Kidney (tissue), 14 donors: ENCODE results near the gene SEMA6B. TPM values are rescaled to one million over a fixed set of nuclear protein-coding genes. Genes with fewer than 3 reads are reported as not detected.
A peak's percentile ranks its signal among the peaks of the same experiment; 100 is the strongest.

Experiments used
- DNase-seq, 5 donors: peaks; one replicate each; pipeline ENCODE4 v3.0.0-alpha.2; 2013 to 2020
- FAIRE-seq: peaks from 2 replicates; lab custom pipeline; 2012; peaks lifted over from hg19 to GRCh38; lab: Jason Lieb, UNC
- H3K27ac ChIP-seq, 2 donors: one replicate each; pipeline ENCODE4 v1.7.0; 2013; ENCODE audit warnings: low read depth in 2 of 2, low read length in 2 of 2, inconsistent platforms in 1 of 2
- H3K27me3 ChIP-seq: one replicate; pipeline ENCODE4 v1.7.1; 2013; ENCODE audit warnings: low read length, inconsistent platforms; ENCODE audit not compliant: control insufficient read depth, insufficient read depth
- H3K36me3 ChIP-seq, 3 donors: one replicate each; pipeline versions ENCODE4 v1.7.0 to v1.7.1; 2013; ENCODE audit warnings: low read length in 3 of 3, control low read depth in 1 of 3, inconsistent platforms in 1 of 3; ENCODE audit not compliant: insufficient read depth in 3 of 3, control insufficient read depth in 2 of 3
- H3K4me1 ChIP-seq, 3 donors: one replicate each; pipeline versions ENCODE4 v1.7.0 to v1.7.1; 2013; ENCODE audit warnings: low read length in 3 of 3, inconsistent platforms in 1 of 3, low read depth in 1 of 3; ENCODE audit not compliant: control insufficient read depth in 2 of 3, insufficient read depth in 2 of 3
- H3K4me3 ChIP-seq, 3 donors: one replicate each; pipeline versions ENCODE4 v1.7.0 to v1.8.1; 2013; ENCODE audit warnings: low read length in 3 of 3, control low read depth in 1 of 3, inconsistent platforms in 1 of 3
- H3K9ac ChIP-seq, 3 donors: one replicate each; pipeline versions ENCODE4 v1.7.0 to v1.7.1; 2013; ENCODE audit warnings: low read length in 3 of 3, control low read depth in 1 of 3, inconsistent platforms in 1 of 3
- H3K9me3 ChIP-seq, 3 donors: one replicate each; pipeline versions ENCODE4 v1.7.0 to v1.7.1; 2013; ENCODE audit warnings: low read length in 3 of 3, control low read depth in 1 of 3, inconsistent platforms in 1 of 3; ENCODE audit not compliant: control insufficient read depth in 2 of 3, insufficient read depth in 1 of 3
- CTCF ChIP-seq: IDR thresholded peaks from 3 replicates; pipeline ENCODE4 v1.5.1; 2012; ENCODE audit warnings: mild to moderate bottlenecking, moderate library complexity, borderline replicate concordance; ENCODE audit not compliant: insufficient read depth; ENCODE audit errors: extremely low read depth
- intact Hi-C: fragments of 100-400 bp; cut with DNase I; formaldehyde crosslinking; loops from one replicate; pipeline ENCODE4 v1.11.1; 2022
- polyA plus RNA-seq: library from polyadenylated mRNA; stranded (reverse); fragments of 350-450 nt; fragmentation: Illumina TruSeq; extraction: RNeasy Lipid Tissue Mini Kit (QIAGEN cat#74804); gene quantifications from one replicate; pipeline ENCODE4 v1.2.3, GENCODE V29; 2014; ENCODE audit warnings: low read depth, low replicate concordance; ENCODE audit not compliant: insufficient read depth
- total RNA-seq: library from RNA; stranded (reverse); fragmentation: NEBNext Ultra II Directional; extraction: Animal tissue kit (Norgen Biotek cat#: 25700); gene quantifications from one replicate; pipeline ENCODE4 v1.2.1, GENCODE V29; 2021
- donor health status: control.
- donor health status: control.
- donor health status: control.
- donor health status: control.
- donor health status: control.
- donor health status: DM: yes; HTN: yes; CAD: no.
- donor health status: Normal renal cell carcinoma (clear cell type).

SEMA6B gene
- total and polyA plus RNA-seq, 2 donors from 2014 or later, result 2.6 to 17.7 TPM

GRCh38 chr19:4537953-4538600 is 21.4 kb downstream of the SEMA6B start:
- no peak overlapping the region for H3K27ac ChIP-seq
- no peak overlapping the region for H3K9ac ChIP-seq
- H3K27me3 ChIP-seq, result no peaks in the 10 kb centered on the region
- no peak for FAIRE-seq
- peak in 1 of 5 donors; percentile 41 for DNase-seq
- no peak overlapping the region for H3K4me3 ChIP-seq
- intact Hi-C loops, result no loop called here
- H3K4me1 ChIP-seq, result peaks cover 0 to 2% (median 0%) of the 10 kb centered on the region in 3 donors
- no peaks in the 10 kb centered on the region for H3K36me3 ChIP-seq
- no peak for TF ChIP-seq CTCF
- H3K9me3 ChIP-seq, result no peaks in the 10 kb centered on the region

GRCh38 chr19:4536798-4537197 is 22.7 kb downstream of the SEMA6B start:
- H3K9me3 ChIP-seq, result no peaks in the 10 kb centered on the region
- H3K9ac ChIP-seq, result no peak overlapping the region
- H3K27ac ChIP-seq, result no peak overlapping the region
- peaks cover 0 to 2% (median 0%) of the 10 kb centered on the region in 3 donors for H3K4me1 ChIP-seq
- peak in 3 of 5 donors; percentile 45 to 72 (median 69) for DNase-seq
- no peak for FAIRE-seq
- H3K36me3 ChIP-seq, result no peaks in the 10 kb centered on the region
- H3K4me3 ChIP-seq, result no peak overlapping the region
- H3K27me3 ChIP-seq, result no peaks in the 10 kb centered on the region
- no peak for TF ChIP-seq CTCF
- intact Hi-C loops, result no loop called here

- DNase-seq (peak; percentile 90 to 95 (median 92)), FAIRE-seq (no peak)
- TF ChIP-seq CTCF, result no peak
- peak within 1 kb of the TSS in 2 of 3 donors; percentile 26 to 48 for H3K9ac ChIP-seq
- no peaks in the 10 kb centered on the region for H3K9me3 ChIP-seq
- H3K4me1 ChIP-seq, result no peaks in the 10 kb centered on the region
- peak within 1 kb of the TSS; percentile 60 to 74 for H3K27ac ChIP-seq
- no peaks in the 10 kb centered on the region for H3K27me3 ChIP-seq
- peak within 1 kb of the TSS; percentile 11 to 63 (median 39) for H3K4me3 ChIP-seq
- H3K36me3 ChIP-seq, result no peaks in the 10 kb centered on the region
- intact Hi-C loops, result no loop called here
Observed at GRCh38 chr19:4534836-4535658, 24.4 kb downstream of the SEMA6B start, which contains the start of gene PLIN5. Gene PLIN5 (minus strand): TSS chr19:4535224. CDS start chr19:4534074, 1,150 bp downstream.
